GM19351 (cell line): ENCODE results near the gene DNAAF5.

Experiments used
- ATAC-seq: cut with Tn5 transposase; IDR thresholded peaks from one replicate; pipeline ENCODE4 v1.9.1; 2021; ENCODE audit warnings: mild to moderate bottlenecking, moderate library complexity; ENCODE audit not compliant: unreplicated experiment

DNAAF5 gene

DNA sequence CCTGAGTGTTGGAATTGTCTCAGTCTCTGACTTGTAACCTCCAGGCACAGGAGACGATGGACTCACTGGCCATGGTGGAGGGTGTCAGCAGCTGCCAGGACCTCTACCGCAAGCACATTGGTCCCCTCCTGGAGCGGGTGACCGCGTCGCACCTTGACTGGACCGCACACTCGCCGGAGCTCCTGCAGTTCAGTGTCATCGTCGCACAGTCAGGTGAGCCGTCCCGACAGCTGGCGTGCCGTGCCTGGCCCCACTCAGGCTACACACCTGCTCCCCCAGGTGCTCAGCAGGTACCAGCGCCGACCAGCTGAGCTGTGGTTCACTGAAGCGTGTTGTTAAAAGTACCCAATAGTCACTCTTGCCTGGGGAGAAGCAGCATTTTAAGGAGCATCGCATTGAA is 37.3 kb downstream of the DNAAF5 start:
- no peak for ATAC-seq

DNA sequence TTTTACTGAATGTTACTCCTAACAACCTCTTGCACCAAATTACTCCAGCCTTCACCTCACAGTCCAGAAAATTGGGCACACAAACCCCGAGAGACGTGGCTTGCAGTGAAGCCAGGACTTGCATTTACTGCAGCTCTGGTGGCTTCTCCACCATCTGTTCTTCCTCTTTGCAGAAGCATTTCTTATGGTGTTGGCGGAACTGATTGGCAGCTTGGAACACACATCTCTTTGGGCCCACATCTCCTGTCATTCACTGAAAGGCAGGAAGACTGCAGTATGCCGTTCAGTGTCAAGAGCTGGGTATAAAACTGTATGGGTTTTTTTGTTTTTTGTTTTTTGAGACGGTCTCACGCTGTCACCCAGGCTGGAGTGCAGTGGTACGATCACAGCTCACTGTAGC is 38.9 kb downstream of the DNAAF5 start:
- no peak for ATAC-seq

DNA sequence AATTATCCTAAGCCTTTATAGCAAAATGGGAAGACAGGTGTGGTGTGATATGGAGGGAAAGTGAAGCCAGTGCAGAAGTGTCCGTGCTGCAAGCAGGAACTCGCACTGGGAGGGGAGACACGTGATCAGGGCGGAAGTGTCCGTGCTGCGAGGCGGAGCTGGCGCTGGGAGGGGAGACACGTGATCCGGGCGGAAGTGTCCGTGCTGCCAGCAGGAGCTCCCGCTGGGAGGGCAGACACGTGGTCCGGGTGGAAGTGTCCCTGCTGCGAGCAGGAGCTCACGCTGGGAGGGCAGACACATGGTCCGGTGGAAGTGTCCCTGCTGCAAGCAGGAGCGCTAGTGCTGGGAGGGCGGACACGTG is 41.1 kb downstream of the DNAAF5 start:
- no peak for ATAC-seq

DNA sequence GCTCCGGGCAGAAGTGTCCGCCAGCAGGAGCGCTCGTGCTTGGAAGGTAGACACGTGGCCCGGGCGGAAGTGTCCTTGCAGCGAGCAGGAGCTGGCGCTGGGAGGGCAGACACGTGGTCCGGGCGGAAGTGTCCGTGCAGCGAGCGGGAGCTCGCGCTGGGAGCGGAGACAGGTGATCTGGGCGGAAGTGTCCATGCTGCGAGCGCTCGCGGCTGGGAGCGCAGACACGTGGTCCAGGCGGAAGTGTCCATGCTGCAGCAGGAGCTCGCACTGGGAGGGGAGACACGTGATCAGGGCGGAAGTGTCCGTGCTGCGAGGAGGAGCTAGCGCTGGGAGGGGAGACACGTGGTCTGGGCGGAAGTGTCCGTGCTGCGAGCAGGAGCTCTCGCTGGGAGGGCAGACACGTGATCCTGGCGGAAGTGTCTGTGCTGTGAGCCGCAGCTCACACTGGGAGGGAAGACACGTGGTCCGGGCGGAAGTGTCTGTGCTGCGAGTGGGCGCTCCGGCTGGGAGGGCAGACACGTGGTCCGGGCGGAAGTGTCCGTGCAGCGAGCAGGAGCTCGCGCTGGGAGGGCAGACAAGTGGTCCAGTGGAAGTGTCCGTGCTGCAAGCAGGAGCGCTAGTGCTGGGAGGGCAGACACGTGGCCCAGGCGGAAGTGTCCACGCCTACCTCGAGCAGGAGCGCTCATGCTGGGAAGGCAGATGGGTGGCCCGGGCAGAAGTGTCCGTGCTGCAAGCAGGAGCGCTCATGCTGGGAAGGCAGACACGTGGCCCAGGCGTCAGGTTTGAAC is 41.6 kb downstream of the DNAAF5 start:
- no peak for ATAC-seq

DNA sequence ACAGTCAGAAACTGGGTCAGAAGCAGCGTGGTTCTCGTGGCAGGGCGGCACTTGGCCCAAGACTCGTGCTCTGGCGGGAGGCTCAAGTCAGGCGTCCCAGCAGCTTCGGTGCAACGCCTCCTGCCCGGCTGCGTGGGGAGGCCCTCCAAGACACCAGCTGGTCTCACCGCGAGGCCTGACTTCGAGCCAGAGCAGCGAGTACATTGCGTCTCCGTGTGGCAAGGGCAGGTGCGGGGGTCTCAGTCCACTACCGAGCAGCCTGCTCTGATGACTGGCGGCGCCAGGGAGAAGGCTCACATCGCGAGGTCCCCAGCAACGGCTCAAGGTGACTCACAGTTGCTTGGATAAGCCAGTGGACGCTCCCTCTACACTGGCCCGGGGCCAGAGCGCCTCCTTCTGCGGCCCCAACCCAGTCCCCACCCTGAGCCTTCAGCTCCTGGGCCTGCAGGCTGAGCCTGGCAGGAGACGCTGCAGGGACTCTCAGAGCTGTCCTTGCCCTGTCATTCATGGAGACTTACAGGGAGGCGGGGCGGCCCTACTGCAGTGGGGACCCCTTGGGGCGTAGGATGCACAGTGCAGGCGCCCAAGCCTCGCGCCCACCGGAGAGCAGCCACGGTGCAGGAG is 42.5 kb downstream of the DNAAF5 start:
- ATAC-seq = no peak

DNA sequence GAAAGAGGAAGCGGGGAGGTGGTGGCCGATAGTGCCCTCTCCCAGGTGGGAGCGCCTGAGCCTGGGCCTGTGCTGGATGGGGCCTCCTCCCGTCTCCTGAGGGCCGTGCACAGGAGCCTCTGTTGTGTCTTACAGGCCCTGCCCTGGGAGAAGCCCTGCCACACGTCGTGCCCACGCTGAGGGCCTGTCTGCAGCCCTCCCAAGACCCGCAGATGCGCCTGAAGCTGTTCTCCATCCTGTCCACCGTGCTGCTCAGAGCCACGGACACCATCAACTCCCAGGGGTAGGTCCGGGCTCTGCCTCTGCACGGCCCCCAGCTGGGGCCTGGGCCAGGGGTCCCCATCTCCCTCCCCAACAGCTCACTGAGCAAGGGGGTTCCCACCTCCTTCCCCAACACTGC is 43.8 kb downstream of the DNAAF5 start:
- ATAC-seq = no peak

DNA sequence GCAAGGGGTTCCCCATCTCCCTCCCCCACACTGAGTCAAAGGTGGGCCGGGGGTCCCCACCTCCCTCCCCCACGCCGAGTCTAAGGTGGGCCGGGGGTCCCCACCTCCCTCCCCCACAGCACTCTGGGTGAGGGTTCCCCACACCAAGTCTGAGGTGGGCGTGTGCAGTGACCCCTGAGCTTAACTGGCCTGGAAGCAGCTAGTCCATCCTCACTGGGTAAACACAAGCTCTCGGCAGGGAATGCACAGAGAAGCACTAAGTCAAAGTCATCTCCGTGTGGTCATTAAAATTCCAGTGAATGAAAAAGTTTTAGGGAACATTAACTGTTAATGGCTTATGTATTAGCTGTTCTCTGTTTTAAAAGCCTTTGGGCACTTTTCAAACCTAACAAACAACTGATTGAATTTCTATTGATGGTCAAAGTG is 44.3 kb downstream of the DNAAF5 start:
- no peak for ATAC-seq

DNA sequence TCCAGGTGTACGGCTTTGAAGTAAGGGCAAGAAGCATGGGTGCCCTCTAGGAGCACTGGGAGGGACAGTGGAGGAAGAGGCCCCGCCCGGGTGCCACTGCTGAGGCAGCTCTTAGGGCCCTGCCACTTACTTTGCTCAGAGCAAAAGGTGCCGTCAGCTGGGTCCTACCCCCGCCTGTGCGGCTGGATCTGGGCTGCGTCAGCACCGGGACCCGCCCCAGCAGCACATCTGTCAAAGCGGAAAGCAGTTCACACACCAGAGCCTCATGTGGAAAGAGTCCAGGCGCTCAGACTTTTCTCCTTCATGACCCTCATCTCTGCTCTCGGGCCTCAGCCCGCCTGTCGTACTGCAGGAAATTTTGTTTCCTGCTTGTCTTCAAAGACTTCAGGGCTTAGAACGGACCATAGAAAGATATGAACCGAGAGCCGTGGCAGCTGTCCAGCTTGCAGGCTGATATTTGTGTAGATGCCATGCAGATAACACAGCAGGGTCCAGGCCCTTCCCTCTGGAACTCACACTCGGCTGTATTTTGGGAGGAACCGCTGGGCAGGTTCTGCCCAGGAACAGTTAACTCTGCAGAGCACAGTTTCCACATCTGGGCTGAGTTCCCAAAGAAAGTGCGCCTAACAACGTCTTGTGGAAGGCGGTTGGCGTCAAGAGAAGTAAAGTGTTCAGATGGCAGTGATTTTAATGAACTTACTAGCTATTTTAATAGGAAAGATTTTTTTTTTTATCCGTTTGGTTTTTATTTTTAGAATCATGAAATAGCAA is 44.9 kb downstream of the DNAAF5 start:
- no peak for ATAC-seq

DNA sequence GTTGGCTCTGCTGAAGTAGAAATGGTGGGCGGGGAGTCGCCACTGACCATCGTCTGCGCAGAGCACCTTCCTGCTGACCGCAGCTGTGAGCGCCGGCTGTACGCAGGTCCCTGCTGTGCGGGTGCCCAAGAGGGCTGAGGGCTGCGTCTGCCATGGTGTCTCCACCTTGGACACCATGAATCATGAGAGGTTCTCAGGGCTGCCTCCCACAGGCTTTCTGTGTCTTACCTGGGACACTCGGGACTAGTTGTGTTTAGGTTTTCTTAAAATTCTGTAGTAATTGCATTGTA is 45.5 kb downstream of the DNAAF5 start:
- ATAC-seq = no peak

DNA sequence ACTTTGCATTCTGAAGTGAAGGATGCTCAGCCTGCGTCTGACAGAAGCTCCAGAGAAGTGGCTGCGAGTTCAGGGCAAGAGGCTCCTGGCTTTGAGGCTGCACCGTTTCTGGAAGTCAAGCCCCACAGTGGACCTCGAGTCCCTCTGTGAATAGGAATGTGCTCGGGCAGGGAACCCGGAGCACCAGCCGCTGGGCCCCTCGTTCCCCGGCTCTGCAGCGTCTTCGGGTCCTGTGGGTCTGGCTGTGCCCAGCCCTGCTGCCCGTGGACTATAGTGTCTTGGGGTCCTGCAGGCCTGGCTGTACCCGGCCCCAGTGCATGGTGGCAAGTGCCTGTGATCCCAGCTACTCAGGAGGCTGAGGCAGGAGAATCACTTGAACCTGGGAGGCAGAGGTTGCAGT is 45.9 kb downstream of the DNAAF5 start:
- no peak for ATAC-seq

DNA sequence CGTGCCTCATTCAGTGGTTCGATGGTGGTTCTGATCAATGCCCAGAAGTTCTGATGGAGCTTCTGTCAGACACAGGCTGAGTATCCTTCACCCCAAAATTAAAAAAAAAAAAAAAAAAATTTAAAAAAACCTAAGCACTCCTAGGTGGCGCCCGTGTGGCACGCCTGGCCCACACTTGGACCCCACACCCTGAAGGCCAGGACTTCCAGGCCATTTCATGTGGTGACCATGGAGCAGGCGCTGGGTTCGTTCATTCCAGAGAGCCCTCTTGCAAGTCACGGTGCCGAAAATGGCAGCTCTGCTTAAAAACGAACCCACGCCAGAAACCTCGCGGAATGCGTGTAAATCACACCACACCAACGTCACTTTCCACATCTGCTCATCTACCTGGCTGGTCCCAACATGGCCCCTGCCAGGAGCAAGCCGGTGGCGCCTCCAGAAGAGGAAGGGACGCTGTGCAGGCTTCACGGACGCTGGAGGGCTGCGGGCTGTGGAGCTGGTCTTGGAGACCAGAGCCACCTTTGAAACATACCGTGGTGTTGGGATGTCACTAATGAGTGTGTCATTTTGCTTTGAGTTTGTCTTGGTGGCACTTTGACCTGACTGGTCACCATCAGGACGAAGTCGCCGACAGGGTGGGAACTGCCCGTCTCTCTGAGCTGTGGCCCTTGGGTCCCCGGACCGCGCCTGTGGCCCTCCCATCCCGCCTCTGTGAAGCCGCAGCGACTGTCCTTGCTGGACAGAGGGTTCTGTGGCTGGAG is 46.5 kb downstream of the DNAAF5 start:
- ATAC-seq = no peak

DNA sequence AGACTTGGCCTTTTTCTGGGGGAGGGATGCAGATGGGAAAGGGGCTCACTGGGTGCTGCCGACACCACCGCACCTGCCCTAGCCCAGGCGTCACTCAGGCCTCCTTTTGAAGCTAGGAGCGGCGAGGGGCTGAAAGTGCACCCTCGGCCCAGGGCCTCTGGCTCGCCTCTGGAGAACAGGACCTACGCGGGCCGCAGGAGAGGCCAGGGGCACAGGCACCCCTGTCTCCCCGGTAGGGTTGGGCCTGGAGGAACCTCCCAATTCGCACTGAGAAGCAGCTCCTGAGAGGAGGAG is 47.1 kb downstream of the DNAAF5 start:
- ATAC-seq = no peak

DNA sequence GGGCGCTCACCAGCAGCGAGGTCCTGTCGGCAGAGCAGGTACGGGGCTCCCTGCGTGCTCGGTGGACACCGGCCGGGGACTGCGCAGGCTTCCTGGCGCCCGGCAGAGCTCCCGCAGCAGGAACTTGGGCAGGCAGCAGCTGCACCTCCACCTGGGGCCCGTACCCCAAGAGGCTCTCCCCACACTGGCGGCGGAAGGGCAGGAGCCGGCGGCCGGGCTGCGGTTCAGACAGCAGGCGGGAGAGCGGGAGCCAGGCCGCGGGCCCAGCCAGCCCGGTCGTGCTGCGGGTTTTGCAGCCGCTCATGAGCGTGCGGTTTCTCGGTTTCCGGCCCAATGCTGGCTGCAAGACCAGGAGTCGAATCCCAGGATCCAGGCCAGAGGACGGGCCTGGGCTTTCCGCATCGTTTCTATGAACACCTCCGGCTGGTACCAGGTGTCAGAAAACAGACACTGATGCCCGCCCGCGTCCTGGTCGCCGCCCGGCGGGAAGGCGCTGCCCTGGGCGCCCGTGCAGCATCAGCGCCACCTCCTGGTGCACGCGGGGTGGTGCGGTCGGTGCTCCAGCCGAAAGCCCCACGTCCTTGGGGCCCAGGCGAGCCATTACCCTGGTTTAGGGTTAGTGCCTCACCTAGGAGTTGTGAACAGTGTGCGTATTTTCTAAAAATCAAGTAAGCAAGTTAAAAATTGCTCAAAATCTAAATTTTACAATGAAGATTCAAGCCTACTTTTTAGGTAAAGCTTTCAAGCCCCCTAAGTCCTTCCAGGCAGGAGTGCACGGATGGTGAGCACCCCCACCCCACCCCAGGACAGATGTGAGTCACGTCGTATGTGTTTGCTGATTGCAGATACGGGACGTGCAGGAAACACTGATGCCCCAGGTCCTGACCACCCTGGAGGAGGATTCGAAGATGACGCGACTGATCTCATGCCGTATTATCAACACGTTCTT is 47.9 kb downstream of the DNAAF5 start:
- no peak for ATAC-seq

DNA sequence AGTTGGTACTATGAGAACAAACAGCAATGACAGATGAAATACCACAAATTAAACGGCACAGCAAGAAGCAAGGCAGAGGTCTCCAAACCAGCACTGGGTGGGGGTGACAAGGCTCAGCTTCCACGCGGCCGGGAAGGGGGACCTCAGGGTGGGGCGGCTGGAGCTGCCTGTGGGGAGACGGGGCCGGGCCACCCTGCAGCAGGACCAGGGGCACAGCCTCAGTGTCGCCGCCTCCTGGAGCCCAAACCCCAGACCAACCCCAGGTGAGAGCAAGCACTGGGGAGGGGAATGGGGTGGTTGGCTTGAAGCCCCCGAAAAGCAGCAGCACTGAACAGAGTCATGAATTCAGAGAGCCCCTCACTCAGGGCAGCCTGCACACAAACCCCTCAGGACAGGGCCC is 49.9 kb downstream of the DNAAF5 start:
- no peak for ATAC-seq

DNA sequence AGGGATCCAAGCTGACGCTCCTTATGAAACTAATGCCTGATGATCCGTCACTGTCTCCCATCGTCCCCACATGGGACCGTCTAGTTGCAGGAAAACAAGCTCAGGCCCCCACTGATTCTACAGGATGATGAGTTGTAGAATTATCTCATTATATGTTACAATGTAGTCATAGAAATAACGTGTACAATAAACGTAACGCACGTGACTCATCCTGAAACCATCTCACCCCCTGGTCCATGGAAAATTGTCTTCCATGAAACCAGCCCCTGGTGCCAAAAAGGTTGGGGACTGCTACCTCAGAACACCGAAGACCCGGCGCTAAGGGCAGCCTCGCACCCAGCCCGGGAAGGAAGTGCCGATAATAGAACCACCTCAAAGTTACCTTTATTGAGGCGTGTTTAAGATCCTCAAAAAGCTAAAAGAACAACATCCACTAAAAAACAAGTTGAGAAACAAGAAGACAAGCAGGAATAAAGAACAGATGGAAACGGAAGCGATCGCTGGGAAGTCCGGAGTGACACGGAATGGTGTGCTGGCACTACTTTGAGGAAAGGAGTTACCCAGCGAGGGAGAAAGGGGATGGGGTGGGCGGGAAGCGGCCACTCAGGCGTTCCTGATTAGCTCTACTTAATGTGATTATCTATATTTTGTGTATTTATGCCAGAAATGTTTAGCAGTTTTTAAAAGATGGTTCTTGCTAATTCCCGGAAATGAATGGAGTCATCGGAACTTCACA is 50.7 kb downstream of the DNAAF5 start:
- ATAC-seq = no peak

DNA sequence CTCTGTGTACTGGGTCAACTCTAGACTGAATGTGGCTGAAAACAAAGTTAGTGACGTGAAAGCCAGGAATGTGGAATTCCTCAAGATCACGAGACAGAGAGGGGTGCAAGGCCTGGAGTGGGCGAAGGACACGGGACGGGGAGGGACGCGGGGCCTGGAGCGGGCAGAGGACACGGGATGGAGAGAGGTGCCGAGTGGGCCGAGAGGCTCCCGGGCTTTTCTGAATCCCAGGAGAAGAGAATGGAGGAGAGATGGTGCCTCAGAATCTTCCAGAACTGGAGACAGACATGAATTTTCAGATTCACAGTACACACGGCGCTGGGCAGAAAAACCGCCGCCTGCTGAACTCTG is 51.2 kb downstream of the DNAAF5 start:
- ATAC-seq = no peak

DNA sequence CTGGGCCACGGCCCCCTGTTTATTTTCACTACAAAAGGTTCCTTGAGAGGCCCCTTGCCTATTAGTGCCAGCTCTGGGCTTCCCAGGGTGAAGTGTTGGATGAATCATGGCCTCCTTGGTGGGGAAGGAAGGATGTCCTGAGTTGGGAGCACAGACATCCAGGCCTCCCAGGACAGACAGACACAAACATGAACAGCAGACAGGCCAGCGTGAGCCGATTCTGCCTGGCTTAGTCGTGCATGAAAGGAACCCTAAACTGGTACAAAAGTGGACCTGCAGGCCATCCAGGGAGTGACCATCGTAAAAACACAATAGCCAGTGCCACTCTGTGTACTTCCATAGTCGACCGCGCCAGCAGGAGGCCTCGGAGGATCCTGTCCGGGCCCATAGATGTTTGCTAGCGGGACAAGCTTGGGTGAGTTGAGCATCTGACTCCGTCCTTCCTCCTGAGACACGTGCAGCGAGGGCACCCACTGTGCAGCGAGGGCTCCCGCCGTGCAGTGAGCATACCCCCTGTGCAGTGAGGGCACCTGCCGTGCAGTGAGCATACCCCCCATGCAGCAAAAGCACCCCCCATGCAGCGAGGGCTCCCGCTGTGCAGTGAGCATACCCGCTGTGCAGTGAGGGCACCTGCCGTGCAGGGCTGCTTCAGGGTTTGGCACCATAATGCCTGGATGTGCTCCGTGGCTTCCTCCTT is 51.9 kb downstream of the DNAAF5 start:
- no peak for ATAC-seq

DNA sequence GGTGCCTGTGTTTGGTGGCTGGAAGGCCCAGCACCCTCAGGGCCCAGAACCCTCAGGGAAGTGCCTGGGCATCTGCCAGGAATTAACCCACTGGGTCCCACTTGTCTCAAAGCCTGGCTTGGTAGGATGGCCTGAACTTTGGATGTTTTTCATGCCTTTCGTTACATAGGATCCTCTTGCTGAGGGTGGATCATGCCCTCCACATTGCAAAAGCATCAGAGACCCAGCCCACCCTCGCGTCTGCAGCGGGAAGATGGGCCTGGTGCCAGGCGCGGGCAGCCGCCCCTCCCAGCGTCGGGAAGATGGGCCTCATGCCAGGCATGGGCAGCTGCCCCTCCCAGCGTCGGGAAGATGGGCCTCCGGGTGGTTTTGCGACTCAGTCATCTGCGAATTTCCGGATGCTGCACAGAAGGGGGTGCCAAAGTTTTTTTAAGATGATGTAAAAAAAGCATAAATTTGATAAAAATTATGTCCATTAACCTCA is 52.5 kb downstream of the DNAAF5 start:
- no peak for ATAC-seq

DNA sequence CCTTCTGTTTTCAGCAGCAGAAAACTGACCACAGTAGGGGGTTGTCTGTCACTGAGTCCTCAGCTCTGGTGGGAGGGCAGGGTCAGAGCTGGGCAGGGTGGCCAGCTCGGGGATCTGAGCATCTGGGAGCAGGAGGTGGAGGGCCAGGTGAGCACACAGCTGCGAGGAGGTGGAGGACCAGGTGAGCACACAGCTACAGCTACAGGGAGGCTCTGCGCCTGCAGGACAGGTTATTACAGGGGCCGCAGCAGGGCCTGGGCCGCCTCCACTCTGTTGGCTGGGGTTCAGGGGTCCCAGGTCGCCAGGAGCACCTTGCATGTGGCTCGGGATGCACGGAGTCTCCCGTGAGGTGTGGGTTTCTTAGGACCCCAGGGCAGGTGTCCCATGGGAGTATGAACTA is 53.0 kb downstream of the DNAAF5 start:
- ATAC-seq = no peak
